Measurements from ENCODE around the gene KDM4B.

The KDM4B gene

DNA sequence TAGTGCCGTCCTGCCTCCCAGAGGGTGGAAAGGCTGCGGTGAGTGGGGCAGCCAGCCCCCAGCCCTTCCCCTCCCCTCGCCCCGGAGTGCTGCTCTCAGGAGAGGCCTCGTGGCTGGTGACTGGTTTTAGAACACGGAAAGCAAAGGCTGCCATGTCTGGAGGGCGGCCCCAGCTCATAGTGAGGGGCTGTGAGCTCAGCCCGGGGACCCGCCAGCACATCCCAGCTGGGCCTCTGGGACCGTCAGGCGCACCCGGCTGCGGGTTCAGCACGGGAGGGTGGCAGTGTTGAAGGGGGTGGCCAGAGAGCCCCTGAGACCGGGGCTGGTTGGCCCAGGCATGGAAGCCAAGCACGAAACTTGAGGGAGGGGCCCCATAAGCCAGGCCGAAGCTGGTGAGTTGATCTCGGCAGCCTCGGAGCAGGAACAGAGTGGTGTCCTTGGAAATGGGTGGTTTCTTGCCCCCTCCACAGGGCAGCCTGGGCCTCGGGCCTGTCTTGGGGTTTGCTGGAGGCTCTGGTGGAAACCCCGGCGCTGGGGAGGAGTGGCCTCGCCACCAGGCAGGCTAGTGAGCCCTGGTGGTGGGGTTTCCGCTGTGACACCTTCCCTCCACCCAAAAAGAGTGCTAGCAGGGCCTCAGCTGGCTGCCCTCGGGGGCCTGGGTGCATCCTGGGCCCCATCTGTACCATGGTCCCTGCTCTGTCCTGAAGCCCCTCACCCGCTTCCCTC is 157.7 kb downstream of the KDM4B start:
- DNase-seq, result no peak

DNA sequence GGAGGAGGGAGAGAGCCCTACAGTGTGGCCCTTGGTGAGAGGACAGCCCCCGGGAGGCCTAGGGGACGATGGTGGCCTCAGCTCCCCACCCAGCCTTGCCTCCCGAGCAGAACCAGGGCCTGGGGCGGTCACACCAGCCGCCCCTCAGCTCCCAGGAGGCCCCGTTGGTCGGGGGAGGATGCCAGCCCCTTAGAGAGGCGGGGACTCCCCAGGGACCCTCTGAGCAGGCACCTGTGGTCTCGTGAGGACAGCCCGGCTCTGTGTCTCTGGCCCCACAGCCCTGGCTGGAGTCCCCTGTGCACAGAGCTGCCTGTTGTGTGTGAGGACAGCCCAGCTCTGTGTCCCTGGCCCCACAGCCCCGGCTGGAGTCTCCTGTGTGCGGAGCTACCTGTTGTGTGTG is 158.8 kb downstream of the KDM4B start:
- DNase-seq, result no peak

DNA sequence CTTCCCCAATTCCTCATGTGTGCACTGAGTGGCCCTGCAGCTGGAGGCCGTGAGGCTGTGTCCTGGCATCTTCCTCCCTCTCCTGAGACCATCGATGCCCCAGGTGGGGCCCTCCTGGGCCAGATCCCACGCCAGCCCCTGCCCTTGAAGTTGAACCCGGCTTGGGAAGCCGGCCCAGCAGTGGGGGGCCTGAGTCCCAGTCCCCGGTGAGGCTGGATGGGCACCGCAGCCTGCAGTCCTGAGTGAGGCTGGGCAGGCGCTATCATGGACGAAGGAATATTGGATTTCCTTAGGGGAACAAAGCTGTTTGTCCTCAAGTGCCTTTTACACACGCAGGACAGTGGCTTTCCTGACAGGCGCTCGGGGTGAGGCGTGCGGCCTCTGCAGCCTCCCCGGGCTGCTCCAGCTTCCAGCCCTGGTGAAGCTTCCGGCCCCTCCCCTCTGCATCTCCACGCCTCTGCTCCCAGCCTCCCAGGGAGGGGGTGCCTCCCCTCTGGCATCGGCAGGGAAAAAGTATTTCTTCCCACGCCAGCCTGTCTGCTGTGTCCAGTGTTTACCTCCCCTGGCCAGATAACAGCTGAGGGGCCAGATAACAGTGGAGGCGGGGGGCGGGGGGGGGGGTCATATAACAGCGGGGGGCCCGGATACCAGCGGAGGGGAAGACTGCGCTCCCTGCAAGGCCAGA is 159.5 kb downstream of the KDM4B start:
- DNase-seq, result no peak

DNA sequence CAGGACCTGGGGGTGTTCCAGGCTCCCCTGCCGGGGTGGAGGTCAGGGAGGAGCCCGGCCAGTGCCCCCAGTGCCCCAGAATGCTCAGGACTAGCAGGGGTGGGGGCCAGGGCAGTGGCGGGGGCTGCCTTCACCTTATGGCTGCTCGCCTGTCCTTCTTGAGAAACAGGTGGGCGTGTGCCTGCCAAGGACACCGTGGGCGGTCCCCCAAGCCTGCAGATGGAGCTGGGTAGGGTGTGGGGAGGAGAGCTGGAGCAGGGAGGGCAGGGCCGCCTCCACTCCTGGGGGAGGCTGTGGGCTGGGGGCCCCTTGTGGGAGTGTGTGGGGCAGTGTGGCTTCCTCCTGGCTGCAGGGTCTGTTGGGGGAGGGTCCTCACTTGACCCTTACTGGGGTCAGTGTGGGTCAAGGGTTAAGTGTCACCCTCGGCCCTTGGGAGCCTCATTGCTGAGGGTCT is 160.1 kb downstream of the KDM4B start:
- DNase-seq, result no peak

DNA sequence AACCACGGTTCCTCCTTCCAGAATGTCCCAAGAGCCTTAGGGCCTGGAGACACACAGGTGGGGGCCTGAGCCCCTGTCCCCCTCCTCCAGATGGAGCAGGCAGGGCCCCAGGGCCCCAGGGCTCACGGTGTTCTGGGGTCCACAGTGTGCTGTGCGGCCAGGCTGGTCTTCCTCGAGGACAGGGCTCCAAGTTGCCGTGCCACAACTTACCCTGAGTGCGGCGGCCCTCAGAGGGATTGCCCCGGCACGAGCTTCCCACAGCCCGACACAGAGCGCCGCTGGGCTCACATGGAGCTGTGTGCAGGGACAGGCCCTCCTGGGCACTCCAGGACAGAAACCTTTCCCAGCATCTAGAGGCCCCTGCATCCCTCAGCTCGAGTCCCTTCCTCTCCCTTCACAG is 160.8 kb downstream of the KDM4B start:
- no peak for DNase-seq

DNA sequence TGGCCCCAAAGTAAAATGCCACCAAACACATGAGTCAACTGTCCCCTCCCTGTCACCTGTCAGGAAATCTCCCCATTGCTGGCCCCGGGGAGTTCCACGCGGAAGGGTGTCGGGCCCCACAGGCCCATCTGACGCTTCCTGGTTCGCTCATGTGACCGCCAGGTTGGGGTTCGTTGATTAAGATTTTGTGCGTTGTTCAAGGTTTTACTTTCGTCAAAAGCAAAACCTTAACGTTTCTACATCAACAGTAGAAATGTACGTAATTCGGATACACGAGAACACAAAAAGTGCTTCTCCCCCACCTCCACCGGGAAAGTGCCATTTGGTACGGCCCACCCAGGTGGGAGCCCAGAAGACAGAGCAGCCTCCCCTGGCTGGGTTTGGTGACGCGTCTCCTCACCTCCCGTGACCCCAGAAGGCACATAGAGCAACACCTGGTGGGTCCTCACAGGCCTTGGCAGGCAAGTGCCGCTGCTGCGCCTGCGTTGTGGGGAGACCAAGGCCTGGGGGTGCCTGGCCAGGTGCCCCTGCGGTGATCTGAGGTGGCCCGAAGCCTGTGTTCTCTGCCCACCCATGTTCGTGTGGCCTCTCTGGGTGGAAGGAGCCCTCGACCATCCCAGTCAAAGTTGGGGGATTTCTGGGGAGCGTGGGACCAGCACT is 161.6 kb downstream of the KDM4B start:
- DNase-seq, result no peak

DNA sequence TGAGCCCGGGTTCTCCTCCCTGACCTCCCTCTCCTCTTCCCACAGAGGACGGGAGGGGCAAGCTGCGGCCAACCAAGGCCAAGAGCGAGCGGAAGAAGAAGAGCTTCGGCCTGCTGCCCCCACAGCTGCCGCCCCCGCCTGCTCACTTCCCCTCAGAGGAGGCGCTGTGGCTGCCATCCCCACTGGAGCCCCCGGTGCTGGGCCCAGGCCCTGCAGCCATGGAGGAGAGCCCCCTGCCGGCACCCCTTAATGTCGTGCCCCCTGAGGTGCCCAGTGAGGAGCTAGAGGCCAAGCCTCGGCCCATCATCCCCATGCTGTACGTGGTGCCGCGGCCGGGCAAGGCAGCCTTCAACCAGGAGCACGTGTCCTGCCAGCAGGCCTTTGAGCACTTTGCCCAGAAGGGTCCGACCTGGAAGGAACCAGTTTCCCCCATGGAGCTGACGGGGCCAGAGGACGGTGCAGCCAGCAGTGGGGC is 162.2 kb downstream of the KDM4B start:
- no peak for DNase-seq

DNA sequence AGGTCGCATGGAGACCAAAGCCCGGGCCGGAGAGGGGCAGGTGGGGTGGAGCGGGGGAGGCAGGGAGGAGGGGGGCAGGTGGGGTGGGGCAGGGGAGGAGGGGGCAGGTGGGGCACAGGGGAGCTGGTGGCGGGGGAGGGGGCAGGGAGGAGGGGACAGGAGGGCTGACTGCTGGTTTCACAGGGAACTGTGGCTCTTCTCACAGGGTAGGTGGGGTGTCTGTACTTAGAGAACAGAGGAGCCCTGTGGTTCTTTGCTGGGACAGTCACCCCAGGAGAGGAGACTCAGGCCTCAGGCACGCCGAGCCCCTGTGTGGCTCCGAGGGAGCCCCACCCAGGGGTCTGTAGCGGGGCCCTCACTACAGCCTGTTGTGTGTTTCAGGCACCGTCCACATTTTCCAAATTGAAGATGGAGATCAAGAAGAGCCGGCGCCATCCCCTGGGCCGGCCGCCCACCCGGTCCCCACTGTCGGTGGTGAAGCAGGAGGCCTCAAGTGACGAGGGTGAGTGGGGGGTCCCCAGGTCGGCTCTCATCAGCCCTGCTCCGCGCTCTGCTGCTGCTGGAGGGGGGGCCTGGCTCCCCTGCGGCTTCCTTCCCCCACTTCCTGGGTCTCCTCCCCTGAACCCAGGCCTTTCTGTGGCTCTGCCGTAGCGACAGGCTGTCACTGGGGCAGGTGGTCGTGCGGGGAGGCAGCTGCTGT is 162.7 kb downstream of the KDM4B start:
- DNase-seq, result no peak

DNA sequence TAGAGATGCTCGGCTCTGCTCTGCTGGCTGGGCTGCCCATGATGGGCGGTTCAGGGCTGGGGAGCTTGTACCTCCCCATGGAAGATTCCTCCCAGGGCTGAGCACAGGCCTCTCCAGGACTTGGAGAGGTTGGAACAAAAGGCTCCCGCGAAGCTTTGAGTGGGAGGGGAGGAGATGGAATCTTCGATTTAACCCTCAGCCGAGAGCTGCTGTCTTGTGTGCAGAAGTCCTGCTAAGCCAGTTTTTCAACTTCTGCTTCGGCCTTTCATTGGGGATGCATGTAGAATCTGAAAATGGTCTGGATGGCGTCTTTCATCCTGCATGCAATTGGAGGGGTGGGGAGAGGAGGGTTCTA is 163.3 kb downstream of the KDM4B start:
- DNase-seq, result no peak

DNA sequence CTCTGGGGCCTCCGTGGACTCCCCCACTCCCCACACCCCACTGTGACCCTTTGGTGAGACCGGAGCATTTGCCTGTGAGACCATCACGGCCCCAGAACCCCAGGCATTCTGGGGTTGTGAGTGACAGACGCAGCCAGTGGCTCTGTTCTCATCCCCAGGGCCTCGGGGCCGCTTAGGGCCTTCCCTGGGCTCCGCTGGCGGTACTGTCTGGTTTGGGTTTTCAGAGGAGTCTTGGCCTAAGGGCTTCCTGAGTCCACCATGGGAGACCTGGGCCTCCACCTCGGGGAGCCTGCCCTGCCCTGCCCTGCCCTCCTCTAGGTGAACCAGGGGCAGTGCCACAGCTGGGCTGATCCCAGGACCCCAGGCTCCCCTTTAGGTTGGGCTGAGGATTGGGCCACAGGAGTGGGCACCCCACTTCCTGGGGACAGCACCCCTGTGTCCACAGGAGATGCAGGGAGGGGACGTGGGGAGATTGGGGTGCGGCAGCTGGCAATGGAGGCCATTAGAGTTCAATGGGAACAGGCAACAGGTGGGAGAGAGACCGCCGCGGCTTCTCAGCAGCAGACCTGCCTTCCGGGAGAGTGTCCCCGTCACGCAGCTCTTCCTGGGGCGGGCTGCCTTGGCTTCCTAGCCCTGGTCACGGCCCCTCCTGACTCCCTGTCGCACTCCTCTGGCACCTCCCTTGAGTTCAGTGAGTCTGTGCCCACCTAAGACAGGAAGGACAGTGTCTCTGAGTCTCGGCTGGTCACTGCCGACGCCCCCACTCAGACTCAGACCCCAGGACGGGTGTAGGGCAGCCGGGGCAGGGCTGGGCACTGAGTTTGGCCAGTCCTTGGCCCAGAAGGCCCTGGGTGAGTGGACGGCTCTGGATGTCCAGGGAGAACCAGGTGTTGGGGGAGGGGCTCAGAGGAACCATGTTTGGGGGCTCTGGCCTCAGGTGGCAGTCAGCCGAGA is 164.1 kb downstream of the KDM4B start:
- DNase-seq, result no peak

DNA sequence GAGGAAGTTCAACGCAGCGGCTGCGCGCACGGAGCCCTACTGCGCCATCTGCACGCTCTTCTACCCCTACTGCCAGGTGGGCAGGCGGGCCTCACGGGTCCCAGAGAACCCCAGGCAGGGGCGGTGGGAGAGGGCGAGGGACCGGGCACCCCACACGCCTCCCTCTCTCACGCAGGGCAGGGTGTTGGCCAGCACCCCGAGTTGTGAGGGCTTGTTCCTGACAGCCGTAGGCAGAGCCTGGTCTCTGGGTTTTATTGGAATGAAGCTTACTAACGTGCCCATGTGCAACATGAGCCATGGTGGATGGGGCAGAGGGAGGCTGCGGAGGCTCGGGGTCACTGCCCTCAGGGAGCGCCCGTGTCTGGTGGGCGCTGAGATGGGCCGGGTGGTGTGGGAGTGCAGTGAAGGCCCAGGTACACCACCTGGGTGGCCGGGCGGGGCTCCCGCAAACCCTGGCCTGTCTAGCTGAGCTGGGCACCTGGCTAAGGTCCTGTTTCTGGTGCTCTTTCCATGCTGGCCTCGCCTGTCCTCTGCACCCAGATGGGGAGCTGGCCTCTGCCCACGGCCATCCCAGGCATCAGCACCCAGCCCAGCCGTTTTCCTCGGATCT is 165.2 kb downstream of the KDM4B start:
- no peak for DNase-seq

DNA sequence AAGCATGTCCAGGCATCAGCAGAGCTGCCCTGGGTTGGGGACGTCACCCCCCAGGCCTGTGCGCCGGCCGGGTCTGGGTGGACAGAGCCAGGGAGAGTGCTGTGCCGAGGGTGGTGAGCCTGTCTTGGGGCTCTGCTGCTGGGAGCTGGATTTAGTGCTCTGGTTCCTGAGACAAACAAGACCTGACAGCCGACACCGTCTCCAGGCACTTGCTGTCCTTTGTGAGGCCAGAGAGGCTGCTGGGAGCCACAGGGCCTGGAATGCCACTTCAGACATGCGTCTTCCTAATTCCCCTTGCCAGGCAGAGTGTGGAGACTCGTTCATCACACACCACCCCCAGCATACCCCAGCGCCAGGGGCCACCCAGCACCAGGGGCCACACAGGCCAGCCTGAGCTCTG is 165.8 kb downstream of the KDM4B start:
- no peak for DNase-seq

DNA sequence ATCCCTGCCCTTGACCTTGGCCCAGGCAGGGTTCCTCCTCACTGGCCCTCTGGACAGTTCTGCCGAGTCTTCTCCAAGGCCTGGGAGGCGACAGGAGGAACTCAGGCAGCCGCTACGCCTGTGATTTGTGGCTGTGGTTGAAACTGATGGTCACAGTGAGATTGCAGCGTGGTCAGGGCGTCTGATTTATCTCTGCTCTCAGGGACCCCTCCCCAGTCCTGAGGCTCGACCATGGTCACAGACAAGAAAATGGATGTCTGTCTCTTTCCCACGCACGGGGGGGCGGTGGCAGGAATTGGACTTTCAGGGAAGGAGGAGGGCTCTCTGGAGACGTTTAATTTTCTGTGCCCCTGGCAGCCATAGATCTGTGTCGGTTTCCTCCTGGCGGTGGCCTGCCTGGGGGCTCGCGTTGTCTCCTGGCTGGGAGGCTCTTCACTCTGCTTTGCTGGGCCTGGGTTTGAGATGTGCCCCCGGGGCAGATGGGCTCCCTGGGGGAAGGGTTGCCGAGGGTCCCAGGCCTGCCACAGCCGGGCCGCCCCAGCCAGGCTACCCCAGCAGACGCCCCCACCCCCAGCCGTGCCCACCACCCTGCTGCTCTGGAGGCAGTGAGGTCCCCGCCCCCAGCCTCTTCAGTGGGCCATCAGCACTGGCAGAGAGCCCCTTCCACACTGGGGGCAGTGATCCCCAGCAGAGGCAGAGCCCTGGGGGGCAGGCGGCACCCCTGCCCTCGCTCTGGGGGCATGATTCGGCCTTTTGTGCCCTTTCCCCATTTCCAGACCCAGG is 167.4 kb downstream of the KDM4B start:
- DNase-seq, result no peak

DNA sequence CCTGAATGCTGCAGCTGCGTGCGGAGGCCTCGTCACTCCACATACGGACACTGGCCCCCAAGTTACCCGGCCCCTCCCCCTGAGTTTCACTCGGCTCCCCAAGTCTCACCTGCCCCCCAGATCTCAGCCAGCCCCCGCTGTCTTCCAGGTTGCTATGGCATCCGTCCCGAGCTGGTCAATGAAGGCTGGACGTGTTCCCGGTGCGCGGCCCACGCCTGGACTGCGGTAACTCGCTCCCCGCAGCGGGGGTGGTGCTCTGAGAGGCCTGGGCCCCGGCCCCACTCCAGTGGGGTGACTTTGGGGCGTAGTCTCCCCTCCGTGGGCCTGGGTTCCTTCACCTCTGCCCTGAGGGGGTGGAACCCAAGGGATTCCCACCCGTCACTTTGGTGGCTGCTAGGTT is 168.2 kb downstream of the KDM4B start:
- DNase-seq, result no peak

DNA sequence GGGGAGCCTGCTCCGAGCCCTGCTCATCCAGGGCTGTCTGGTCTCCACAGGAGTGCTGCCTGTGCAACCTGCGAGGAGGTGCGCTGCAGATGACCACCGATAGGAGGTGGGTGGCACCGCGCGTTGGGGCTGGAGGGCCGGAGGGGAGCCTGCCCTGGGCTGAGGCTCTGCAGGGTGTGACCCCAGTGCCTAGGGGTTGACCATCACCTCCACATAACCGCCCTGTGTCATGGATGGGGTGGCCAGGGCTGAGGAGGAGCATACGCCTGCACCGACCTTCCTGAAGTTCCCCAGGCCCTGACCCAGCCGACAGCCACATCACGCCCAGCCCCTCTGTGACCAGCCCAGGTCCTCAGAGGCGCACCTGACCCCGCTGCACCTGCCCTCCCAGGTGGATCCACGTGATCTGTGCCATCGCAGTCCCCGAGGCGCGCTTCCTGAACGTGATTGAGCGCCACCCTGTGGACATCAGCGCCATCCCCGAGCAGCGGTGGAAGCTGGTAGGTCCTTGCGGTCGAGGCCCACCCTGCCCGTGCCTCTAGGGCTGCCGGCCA is 168.7 kb downstream of the KDM4B start:
- DNase-seq, result no peak

DNA sequence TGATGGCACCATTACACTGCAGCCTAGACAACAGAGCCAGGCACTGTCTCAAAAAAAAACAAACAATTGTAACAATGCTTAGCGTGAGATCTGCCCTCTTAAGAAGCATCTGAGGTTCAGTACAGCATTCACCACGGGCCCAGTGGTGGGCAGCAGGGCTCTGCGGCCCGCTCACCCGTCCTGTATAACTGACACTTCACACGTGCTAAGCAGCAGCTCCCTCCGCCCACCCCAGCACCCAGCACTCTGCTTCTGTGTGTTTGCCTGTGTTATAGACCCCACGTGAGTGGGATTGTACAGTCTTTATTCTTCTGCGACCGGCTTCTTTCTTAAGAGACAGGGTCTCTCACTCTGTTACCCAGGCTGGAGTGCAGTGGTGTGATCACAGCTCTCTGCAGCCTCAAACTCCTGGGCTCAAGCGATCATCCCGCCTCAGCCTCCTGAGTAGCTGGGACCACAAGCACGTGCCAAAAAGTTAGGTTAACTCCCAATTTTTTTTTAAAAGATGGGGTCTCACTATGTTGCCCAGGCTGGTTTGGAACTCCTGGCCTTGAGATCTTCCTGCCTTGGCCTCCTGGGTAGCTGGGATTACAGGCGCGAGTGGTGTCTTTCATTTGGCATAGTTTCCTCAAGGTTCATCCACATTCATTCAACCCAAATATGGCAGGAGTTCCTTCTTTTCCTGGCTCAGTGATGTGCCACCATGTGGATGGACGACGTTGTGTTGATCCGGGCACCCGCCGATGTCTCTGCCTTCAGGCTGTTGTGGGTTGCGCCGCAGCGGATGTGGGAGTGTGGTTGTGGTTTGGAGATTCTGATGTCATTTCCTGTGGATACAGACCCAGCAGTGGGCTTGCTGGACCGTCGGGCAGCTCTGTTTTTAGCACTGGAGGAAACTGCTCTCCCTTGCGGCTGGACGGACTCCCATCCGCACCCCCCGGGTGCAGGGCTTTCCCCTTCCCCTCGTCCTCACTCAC is 170.0 kb downstream of the KDM4B start:
- DNase-seq, result no peak

DNA sequence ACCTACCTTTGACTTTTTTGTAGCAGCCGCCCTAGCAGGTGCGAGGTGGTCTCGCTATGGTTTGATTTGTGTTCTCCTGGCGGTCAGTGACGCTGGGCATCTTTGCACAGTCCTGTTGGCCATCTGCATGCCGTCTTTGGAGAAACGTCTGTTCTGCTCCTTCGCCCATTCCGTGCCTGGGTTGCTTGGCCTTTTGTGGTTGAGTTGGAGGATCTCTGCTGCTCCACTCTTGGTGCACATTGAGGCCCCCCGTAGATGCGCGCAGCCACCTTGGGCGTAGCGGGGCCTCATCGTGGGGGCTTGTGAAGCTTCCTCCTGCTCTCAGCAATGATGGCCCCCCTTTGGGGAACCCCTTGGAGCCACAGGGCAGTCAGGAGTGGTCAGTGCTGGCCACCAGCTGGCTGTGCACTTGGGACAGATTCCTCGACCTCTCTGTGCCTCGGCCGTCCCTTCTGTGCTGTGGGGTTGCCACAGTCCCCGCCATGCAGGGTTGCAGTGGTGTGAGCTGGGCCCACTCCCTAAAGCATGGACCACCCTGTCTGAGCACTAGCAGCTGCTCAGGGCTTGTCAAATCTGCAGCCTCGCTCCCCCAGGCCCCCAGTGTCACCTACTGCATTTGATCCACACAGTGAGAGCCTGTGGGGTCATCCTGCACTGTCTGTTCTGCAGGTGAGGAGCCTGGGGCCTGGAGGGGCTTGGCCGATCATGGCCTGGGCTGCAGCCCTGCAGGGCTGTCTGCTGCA is 170.8 kb downstream of the KDM4B start:
- no peak for DNase-seq

DNA sequence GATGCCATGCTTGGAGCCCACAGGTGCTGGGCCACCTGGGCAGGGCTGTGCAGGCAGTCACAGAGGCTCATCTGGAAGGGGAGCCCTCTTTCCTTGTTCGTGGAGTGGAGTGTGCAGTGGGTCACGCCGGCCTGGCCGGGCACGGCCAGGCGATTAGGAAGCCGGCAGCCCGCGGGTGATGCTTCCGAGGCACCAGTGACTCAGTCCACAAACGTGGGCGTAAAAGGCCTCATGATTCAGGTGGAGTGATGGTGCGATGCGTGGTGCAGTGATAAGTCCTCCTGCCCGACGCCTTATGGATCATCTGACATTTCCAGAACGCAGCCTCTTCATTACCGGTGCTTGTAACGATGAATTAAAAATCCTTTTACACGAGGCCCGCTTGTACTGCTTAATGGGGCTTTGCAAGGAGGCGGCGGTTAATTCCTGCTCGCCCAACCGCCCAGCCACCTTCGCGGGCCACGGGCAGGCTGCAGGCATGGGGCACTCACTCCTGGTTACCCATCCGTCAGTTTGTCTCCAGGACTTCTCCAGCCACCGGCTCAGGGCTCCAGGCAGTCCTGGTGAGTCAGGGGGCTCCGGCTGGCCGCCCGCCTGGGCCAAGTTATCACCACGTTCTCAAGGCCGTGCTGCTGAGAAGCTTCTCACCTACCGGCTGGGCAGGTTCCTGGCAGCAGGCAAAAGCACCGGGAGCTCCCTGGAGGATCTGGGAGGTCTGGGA is 172.4 kb downstream of the KDM4B start:
- DNase-seq, result no peak

Measured in midbrain (tissue), 1 donor.